ENCODE measurements around the gene RAPGEF3.
A peak's percentile ranks its signal among the peaks of the same experiment; 100 is the strongest.

Gene RAPGEF3

GRCh38 chr12:47715877-47716548 lies 42.7 kb downstream of the RAPGEF3 start:
- DNase-seq: no peak
- TF ChIP-seq CTCF (IDR thresholded peaks at IDR 0.05; ENCODE audit: low read depth, low read length): no peak
- H3K4me3 ChIP-seq (ENCODE audit: low read depth, low read length): no peak overlapping the region
- no peaks in the 10 kb centered on the region for H3K27me3 ChIP-seq
- peaks cover 4% of the 10 kb centered on the region for H3K4me1 ChIP-seq
- no peaks in the 10 kb centered on the region for H3K36me3 ChIP-seq
- no peaks in the 10 kb centered on the region for H3K9me3 ChIP-seq

- H3K27me3 ChIP-seq: no peaks in the 10 kb centered on the region
- no peaks in the 10 kb centered on the region for H3K36me3 ChIP-seq
- H3K4me3 ChIP-seq (ENCODE audit: low read depth, low read length): no peak overlapping the region
- peaks cover 4% of the 10 kb centered on the region for H3K4me1 ChIP-seq
- peak; percentile 83 for TF ChIP-seq CTCF (IDR thresholded peaks at IDR 0.05; ENCODE audit: low read depth, low read length)
- no peaks in the 10 kb centered on the region for H3K9me3 ChIP-seq
- DNase-seq: peak; percentile 81
Measured at GRCh38 chr12:47715393-47715876, 43.2 kb downstream of the RAPGEF3 start.

- Histone ChIP-seq H3K27me3 (no peaks in the 10 kb centered on the region), H3K9me3 (no peaks in the 10 kb centered on the region), H3K4me3 (ENCODE audit: low read depth, low read length) (no peak overlapping the region), H3K36me3 (no peaks in the 10 kb centered on the region), H3K4me1 (peaks cover 4% of the 10 kb centered on the region)
- no peak for DNase-seq
- TF ChIP-seq CTCF (IDR thresholded peaks at IDR 0.05; ENCODE audit: low read depth, low read length): no peak
Measured at GRCh38 chr12:47714826-47715386, 43.8 kb downstream of the RAPGEF3 start.

- H3K27me3 ChIP-seq: no peaks in the 10 kb centered on the region
- TF ChIP-seq CTCF (IDR thresholded peaks at IDR 0.05; ENCODE audit: low read depth, low read length): no peak
- H3K4me3 ChIP-seq (ENCODE audit: low read depth, low read length): no peak overlapping the region
- no peaks in the 10 kb centered on the region for H3K36me3 ChIP-seq
- no peak for DNase-seq
- H3K4me1 ChIP-seq: no peaks in the 10 kb centered on the region
- no peaks in the 10 kb centered on the region for H3K9me3 ChIP-seq
Measured at GRCh38 chr12:47712171-47712570, 46.5 kb downstream of the RAPGEF3 start.

GRCh38 chr12:47711448-47711847 lies 47.2 kb downstream of the RAPGEF3 start:
- H3K9me3 ChIP-seq: no peaks in the 10 kb centered on the region
- H3K4me1 ChIP-seq: no peaks in the 10 kb centered on the region
- H3K27me3 ChIP-seq: no peaks in the 10 kb centered on the region
- no peak for TF ChIP-seq CTCF (IDR thresholded peaks at IDR 0.05; ENCODE audit: low read depth, low read length)
- no peak overlapping the region for H3K4me3 ChIP-seq (ENCODE audit: low read depth, low read length)
- H3K36me3 ChIP-seq: no peaks in the 10 kb centered on the region
- DNase-seq: no peak

- no peaks in the 10 kb centered on the region for H3K27me3 ChIP-seq
- H3K4me3 ChIP-seq (ENCODE audit: low read depth, low read length): no peak overlapping the region
Measured at GRCh38 chr12:47710278-47710677, 48.4 kb downstream of the RAPGEF3 start.

More at GRCh38 chr12:47710278-47710677, 48.4 kb downstream of the RAPGEF3 start:
- no peaks in the 10 kb centered on the region for H3K4me1 ChIP-seq
- H3K9me3 ChIP-seq: no peaks in the 10 kb centered on the region
- no peak for TF ChIP-seq CTCF (IDR thresholded peaks at IDR 0.05; ENCODE audit: low read depth, low read length)
- no peak for DNase-seq
- no peaks in the 10 kb centered on the region for H3K36me3 ChIP-seq
